ENCODE measurements around the gene PLCB1.

Gene PLCB1

DNA sequence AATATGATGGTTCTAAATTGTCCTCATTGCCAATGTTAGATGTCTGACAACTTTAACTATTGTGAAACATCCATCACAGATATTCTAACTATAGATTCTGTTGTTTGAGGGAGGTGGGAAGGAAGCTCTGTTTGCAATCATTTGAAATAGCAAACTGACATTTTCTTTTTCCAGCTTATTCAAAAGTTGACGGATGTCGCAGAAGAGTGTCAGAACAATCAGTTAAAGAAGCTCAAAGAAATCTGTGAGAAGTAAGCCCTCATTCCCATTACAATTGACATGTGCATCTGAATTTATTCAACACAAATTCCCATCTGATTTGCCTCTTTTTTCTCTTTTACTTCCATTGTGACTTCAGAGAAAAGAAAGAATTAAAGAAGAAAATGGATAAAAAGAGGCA lies 656.2 kb downstream of the PLCB1 start:
- H3K9me3 ChIP-seq (ENCODE audit: control insufficient read depth in 1 of 2, low read length in 2 of 2), result no peaks in the 10 kb centered on the region
- peaks cover 0 to 5% of the 10 kb centered on the region in 2 donors for H3K36me3 ChIP-seq (ENCODE audit: control insufficient read depth in 1 of 2, insufficient read depth in 2 of 2, low read length in 2 of 2)
- H3K27ac ChIP-seq (ENCODE audit: low read length), result no peak overlapping the region
- H3K27me3 ChIP-seq (ENCODE audit: low read depth, low read length), result no peaks in the 10 kb centered on the region
- H3K4me3 ChIP-seq (ENCODE audit: low read depth in 1 of 2, low read length in 2 of 2), result no peak overlapping the region
- no peaks in the 10 kb centered on the region for H3K4me1 ChIP-seq (ENCODE audit: control insufficient read depth in 1 of 2, insufficient read depth in 2 of 2, low read length in 2 of 2)

- H3K4me3 ChIP-seq (ENCODE audit: low read depth in 1 of 2, low read length in 2 of 2), result no peak overlapping the region
- no peaks in the 10 kb centered on the region for H3K9me3 ChIP-seq (ENCODE audit: control insufficient read depth in 1 of 2, low read length in 2 of 2)
- no peak overlapping the region for H3K27ac ChIP-seq (ENCODE audit: low read length)
- H3K36me3 ChIP-seq (ENCODE audit: control insufficient read depth in 1 of 2, insufficient read depth in 2 of 2, low read length in 2 of 2), result peaks cover 0 to 5% of the 10 kb centered on the region in 2 donors
- H3K27me3 ChIP-seq (ENCODE audit: low read depth, low read length), result no peaks in the 10 kb centered on the region
- no peaks in the 10 kb centered on the region for H3K4me1 ChIP-seq (ENCODE audit: control insufficient read depth in 1 of 2, insufficient read depth in 2 of 2, low read length in 2 of 2)
Measured at GRCh38 chr20:8788831-8789230, 656.8 kb downstream of the PLCB1 start.

- H3K4me3 ChIP-seq (ENCODE audit: low read depth in 1 of 2, low read length in 2 of 2), result no peak overlapping the region
- no peaks in the 10 kb centered on the region for H3K9me3 ChIP-seq (ENCODE audit: control insufficient read depth in 1 of 2, low read length in 2 of 2)
- H3K27ac ChIP-seq (ENCODE audit: low read length), result no peak overlapping the region
- H3K27me3 ChIP-seq (ENCODE audit: low read depth, low read length), result no peaks in the 10 kb centered on the region
- H3K4me1 ChIP-seq (ENCODE audit: control insufficient read depth in 1 of 2, insufficient read depth in 2 of 2, low read length in 2 of 2), result peaks cover 0 to 8% of the 10 kb centered on the region in 2 donors
- H3K36me3 ChIP-seq (ENCODE audit: control insufficient read depth in 1 of 2, insufficient read depth in 2 of 2, low read length in 2 of 2), result peaks cover 0 to 5% of the 10 kb centered on the region in 2 donors
Measured at GRCh38 chr20:8790442-8791074, 658.5 kb downstream of the PLCB1 start.

DNA sequence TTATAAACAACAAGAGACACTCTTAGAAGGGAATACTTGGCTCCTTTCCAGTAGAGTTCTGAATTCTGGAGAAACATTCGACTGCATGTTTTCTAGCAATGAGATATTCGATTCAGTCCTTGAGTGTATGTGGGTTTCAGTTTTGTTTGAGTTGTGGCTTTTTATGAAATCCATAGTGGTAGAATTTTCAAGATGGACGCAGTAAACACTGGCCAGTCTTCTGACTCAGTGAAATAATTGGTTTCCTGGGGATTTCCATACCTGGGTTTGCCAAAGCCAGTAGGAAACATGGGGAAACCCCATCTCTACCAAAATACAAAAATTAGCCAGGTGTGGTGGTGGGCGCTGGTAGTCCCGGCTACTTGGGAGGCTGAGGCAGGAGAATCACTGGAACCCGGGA lies 663.3 kb downstream of the PLCB1 start:
- no peaks in the 10 kb centered on the region for H3K27me3 ChIP-seq (ENCODE audit: low read depth, low read length)
- H3K4me1 ChIP-seq (ENCODE audit: control insufficient read depth in 1 of 2, insufficient read depth in 2 of 2, low read length in 2 of 2), result peaks cover 0 to 16% of the 10 kb centered on the region in 2 donors
- H3K27ac ChIP-seq (ENCODE audit: low read length), result no peak overlapping the region
- H3K9me3 ChIP-seq (ENCODE audit: control insufficient read depth in 1 of 2, low read length in 2 of 2), result no peaks in the 10 kb centered on the region
- no peaks in the 10 kb centered on the region for H3K36me3 ChIP-seq (ENCODE audit: control insufficient read depth in 1 of 2, insufficient read depth in 2 of 2, low read length in 2 of 2)
- no peak overlapping the region for H3K4me3 ChIP-seq (ENCODE audit: low read depth in 1 of 2, low read length in 2 of 2)

DNA sequence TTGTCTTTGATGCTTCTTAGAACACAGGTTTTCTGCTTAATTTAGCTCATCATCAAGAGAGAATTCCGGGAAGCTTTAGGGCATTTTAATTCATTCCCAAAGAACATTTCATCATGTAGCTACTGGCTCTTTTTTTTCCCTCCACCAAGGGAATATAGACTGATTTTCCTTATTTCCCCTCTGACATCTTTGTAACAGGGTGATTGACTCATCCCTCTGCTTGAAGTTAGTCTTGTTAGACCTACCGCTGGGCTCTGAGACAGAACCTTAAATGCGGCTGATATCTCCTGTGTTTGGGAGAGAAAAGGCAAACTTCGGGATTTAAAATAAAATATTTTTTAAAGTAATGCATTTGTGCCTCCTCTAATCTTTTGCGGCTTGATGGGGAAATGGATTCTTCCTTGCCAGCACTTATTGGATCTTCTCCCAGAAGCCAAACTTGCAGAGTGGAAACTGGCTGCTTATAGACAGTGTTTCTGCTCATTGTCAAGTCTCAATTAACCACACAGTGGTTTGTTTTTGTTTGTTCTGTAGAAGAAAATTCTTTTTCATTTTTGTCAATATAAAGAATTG lies 664.1 kb downstream of the PLCB1 start:
- Histone ChIP-seq H3K36me3 (ENCODE audit: control insufficient read depth in 1 of 2, insufficient read depth in 2 of 2, low read length in 2 of 2) (no peaks in the 10 kb centered on the region), H3K27me3 (ENCODE audit: low read depth, low read length) (no peaks in the 10 kb centered on the region), H3K27ac (ENCODE audit: low read length) (no peak overlapping the region)

GRCh38 chr20:8798505-8798904 lies 666.4 kb downstream of the PLCB1 start:
- Histone ChIP-seq H3K36me3 (ENCODE audit: control insufficient read depth in 1 of 2, insufficient read depth in 2 of 2, low read length in 2 of 2) (peaks cover 0 to 5% of the 10 kb centered on the region in 2 donors), H3K4me3 (ENCODE audit: low read depth in 1 of 2, low read length in 2 of 2) (no peak overlapping the region), H3K27ac (ENCODE audit: low read length) (no peak overlapping the region), H3K9me3 (ENCODE audit: control insufficient read depth in 1 of 2, low read length in 2 of 2) (no peaks in the 10 kb centered on the region), H3K4me1 (ENCODE audit: control insufficient read depth in 1 of 2, insufficient read depth in 2 of 2, low read length in 2 of 2) (peaks cover 0 to 16% of the 10 kb centered on the region in 2 donors), H3K27me3 (ENCODE audit: low read depth, low read length) (no peaks in the 10 kb centered on the region)

More for the DNA sequence above, 664.1 kb downstream of the PLCB1 start:
- H3K4me1 ChIP-seq (ENCODE audit: control insufficient read depth in 1 of 2, insufficient read depth in 2 of 2, low read length in 2 of 2), result peaks cover 0 to 16% of the 10 kb centered on the region in 2 donors
- no peak overlapping the region for H3K4me3 ChIP-seq (ENCODE audit: low read depth in 1 of 2, low read length in 2 of 2)
- no peaks in the 10 kb centered on the region for H3K9me3 ChIP-seq (ENCODE audit: control insufficient read depth in 1 of 2, low read length in 2 of 2)

GRCh38 chr20:8800089-8800488 lies 668.0 kb downstream of the PLCB1 start:
- Histone ChIP-seq H3K36me3 (ENCODE audit: control insufficient read depth in 1 of 2, insufficient read depth in 2 of 2, low read length in 2 of 2) (peaks cover 0 to 10% of the 10 kb centered on the region in 2 donors), H3K4me3 (ENCODE audit: low read depth in 1 of 2, low read length in 2 of 2) (no peak overlapping the region), H3K27me3 (ENCODE audit: low read depth, low read length) (no peaks in the 10 kb centered on the region), H3K4me1 (ENCODE audit: control insufficient read depth in 1 of 2, insufficient read depth in 2 of 2, low read length in 2 of 2) (peaks cover 0 to 13% of the 10 kb centered on the region in 2 donors), H3K9me3 (ENCODE audit: control insufficient read depth in 1 of 2, low read length in 2 of 2) (no peaks in the 10 kb centered on the region), H3K27ac (ENCODE audit: low read length) (no peak overlapping the region)

DNA sequence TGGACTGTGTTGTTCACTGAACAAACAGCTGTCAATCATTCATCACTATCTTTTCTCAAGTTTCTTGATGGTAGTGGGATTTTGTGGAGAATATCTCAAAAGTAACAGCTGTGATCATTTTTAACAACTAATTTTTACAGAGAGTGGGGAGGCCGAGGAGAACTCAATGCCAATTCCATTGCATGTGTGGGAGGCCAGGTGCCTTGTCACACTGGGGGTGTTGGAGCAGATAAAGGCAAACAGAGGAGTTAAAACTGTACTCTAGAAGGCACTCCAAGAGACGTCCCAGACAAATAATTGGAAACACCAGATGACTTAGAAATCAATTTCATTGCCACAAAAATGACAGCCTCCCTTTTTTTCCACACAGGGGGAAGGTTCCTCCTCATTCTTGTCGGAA lies 669.6 kb downstream of the PLCB1 start:
- H3K36me3 ChIP-seq (ENCODE audit: control insufficient read depth in 1 of 2, insufficient read depth in 2 of 2, low read length in 2 of 2), result peaks cover 0 to 10% of the 10 kb centered on the region in 2 donors
- no peaks in the 10 kb centered on the region for H3K9me3 ChIP-seq (ENCODE audit: control insufficient read depth in 1 of 2, low read length in 2 of 2)
- H3K27me3 ChIP-seq (ENCODE audit: low read depth, low read length), result no peaks in the 10 kb centered on the region

DNA sequence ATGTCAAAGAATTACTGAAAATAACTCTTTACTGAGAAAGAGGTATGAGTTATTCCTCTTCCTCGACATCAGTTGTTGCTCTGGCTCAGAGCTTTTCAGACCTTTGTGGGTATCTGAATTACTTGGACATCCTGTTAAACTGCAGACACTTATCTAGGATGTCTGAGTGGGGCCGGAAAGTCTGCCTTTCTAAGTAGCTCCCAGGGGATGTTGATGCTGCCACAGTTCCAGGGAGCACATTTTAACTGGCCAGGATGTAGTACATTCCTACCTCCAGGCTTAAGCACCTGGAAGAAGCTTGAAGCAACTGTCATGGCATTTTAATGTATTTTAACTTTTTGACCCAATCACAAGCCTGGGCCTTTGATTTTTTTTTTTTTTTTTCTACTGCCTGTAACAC lies 671.0 kb downstream of the PLCB1 start:
- Histone ChIP-seq H3K4me3 (ENCODE audit: low read depth in 1 of 2, low read length in 2 of 2) (no peak overlapping the region), H3K4me1 (ENCODE audit: control insufficient read depth in 1 of 2, insufficient read depth in 2 of 2, low read length in 2 of 2) (peaks cover 0 to 4% of the 10 kb centered on the region in 2 donors), H3K27me3 (ENCODE audit: low read depth, low read length) (no peaks in the 10 kb centered on the region), H3K36me3 (ENCODE audit: control insufficient read depth in 1 of 2, insufficient read depth in 2 of 2, low read length in 2 of 2) (peaks cover 0 to 10% of the 10 kb centered on the region in 2 donors), H3K27ac (ENCODE audit: low read length) (no peak overlapping the region), H3K9me3 (ENCODE audit: control insufficient read depth in 1 of 2, low read length in 2 of 2) (no peaks in the 10 kb centered on the region)

More for the DNA sequence above, 669.6 kb downstream of the PLCB1 start:
- H3K4me1 ChIP-seq (ENCODE audit: control insufficient read depth in 1 of 2, insufficient read depth in 2 of 2, low read length in 2 of 2), result no peaks in the 10 kb centered on the region
- no peak overlapping the region for H3K4me3 ChIP-seq (ENCODE audit: low read depth in 1 of 2, low read length in 2 of 2)
- H3K27ac ChIP-seq (ENCODE audit: low read length), result no peak overlapping the region

DNA sequence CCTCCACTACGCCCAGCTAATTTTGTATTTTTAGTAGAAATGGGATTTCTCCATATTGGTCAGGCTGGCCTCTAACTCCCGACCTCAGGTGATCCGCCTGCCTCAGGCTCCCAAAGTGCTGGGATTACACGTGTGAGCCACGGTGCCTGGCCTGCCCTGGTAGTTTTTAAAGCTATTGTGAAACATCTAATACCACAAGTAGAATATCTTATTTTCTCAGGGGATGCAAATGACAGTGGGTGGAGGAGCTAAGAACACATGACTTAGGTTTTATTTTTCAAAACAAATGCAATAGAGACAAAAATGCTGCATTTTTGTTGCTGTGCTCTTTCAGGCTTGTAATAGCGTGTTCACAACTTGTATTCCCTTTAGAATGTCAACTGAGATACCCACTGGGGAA lies 671.9 kb downstream of the PLCB1 start:
- H3K9me3 ChIP-seq (ENCODE audit: control insufficient read depth in 1 of 2, low read length in 2 of 2), result no peaks in the 10 kb centered on the region
- H3K27me3 ChIP-seq (ENCODE audit: low read depth, low read length), result no peaks in the 10 kb centered on the region
- peaks cover 0 to 5% of the 10 kb centered on the region in 2 donors for H3K4me1 ChIP-seq (ENCODE audit: control insufficient read depth in 1 of 2, insufficient read depth in 2 of 2, low read length in 2 of 2)
- H3K4me3 ChIP-seq (ENCODE audit: low read depth in 1 of 2, low read length in 2 of 2), result no peak overlapping the region
- peaks cover 0 to 10% of the 10 kb centered on the region in 2 donors for H3K36me3 ChIP-seq (ENCODE audit: control insufficient read depth in 1 of 2, insufficient read depth in 2 of 2, low read length in 2 of 2)
- no peak overlapping the region for H3K27ac ChIP-seq (ENCODE audit: low read length)

DNA sequence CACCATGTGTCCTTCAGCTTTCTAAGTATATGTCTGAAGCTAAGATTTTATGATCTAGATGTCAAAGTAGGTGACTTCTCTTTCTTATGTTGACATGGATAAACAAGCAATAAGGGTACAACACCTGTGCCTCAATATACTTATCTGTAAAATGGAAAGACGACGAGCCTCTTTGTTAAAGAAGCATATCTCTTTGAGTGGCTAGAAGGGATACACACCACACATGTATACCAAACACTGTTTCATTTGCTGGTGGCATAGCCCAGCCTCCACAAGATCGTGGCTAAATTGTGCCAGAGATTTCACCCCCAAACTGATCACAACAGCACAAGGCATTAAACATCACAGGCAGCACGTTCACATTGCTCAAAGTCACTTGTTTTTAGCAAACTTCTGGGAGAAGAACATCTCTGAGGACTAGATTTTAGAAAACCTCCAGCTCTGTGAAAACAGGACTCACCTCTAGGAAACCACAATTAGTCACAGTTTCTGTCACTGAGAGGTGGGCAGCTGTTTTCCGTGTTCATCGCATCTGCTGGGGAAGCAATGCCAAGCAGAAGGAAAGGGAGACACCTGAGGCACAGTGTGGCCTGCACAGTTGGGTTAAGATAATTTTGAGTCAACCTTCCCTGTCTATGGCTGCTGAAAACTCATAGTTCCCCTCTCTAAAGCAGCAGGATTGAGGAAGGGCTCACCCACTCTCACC lies 673.8 kb downstream of the PLCB1 start:
- Histone ChIP-seq H3K4me1 (ENCODE audit: control insufficient read depth in 1 of 2, insufficient read depth in 2 of 2, low read length in 2 of 2) (peaks cover 0 to 5% of the 10 kb centered on the region in 2 donors), H3K27ac (ENCODE audit: low read length) (no peak overlapping the region), H3K36me3 (ENCODE audit: control insufficient read depth in 1 of 2, insufficient read depth in 2 of 2, low read length in 2 of 2) (peaks cover 0 to 10% of the 10 kb centered on the region in 2 donors), H3K27me3 (ENCODE audit: low read depth, low read length) (no peaks in the 10 kb centered on the region), H3K4me3 (ENCODE audit: low read depth in 1 of 2, low read length in 2 of 2) (no peak overlapping the region), H3K9me3 (ENCODE audit: control insufficient read depth in 1 of 2, low read length in 2 of 2) (no peaks in the 10 kb centered on the region)
